Left renal pelvis (tissue), 4 donors: ENCODE measurements around the gene LARGE1. TPM values are rescaled to one million over a fixed set of nuclear protein-coding genes. Genes with fewer than 3 reads are reported as not detected.

ENCODE experiments used
- DNase-seq, 4 donors: peaks; one replicate each; pipeline ENCODE4 v3.0.0-alpha.2; 2013; ENCODE audit warnings: low read depth in 4 of 4, low spot score in 3 of 4
- polyA plus RNA-seq, 4 donors: library from polyadenylated mRNA; unstranded; fragments of 120-200 nt; gene quantifications; one replicate each; pipeline ENCODE4 v1.2.1, GENCODE V29; 2013; ENCODE audit not compliant: insufficient read length in 4 of 4

LARGE1 gene
- polyA plus RNA-seq, 4 donors = 25.9 to 29.2 (median 27.4) TPM

- no peak for DNase-seq
Measured at GRCh38 chr22:33539202-33539901, 380.9 kb downstream of the LARGE1 start.

- no peak for DNase-seq
Measured at GRCh38 chr22:33538277-33538885, 381.9 kb downstream of the LARGE1 start.

- no peak for DNase-seq
Measured at GRCh38 chr22:33537059-33537458, 383.2 kb downstream of the LARGE1 start.

- DNase-seq = no peak
Measured at GRCh38 chr22:33535937-33536875, 384.1 kb downstream of the LARGE1 start.

- DNase-seq = no peak
Measured at GRCh38 chr22:33529424-33530113, 390.7 kb downstream of the LARGE1 start.

GRCh38 chr22:33528183-33528582 is 392.1 kb downstream of the LARGE1 start:
- DNase-seq = no peak

- DNase-seq = no peak
Measured at GRCh38 chr22:33526434-33527107, 393.7 kb downstream of the LARGE1 start.

- no peak for DNase-seq
Measured at GRCh38 chr22:33524511-33525260, 395.6 kb downstream of the LARGE1 start.

GRCh38 chr22:33521879-33522665 is 398.2 kb downstream of the LARGE1 start:
- DNase-seq = no peak

GRCh38 chr22:33520904-33521780 is 399.1 kb downstream of the LARGE1 start:
- no peak for DNase-seq

GRCh38 chr22:33519974-33520903 is 400.0 kb downstream of the LARGE1 start:
- DNase-seq = no peak

- peak in 3 of 4 donors; percentile 60 to 67 (median 66) for DNase-seq
Measured at GRCh38 chr22:33519071-33519973, 401.0 kb downstream of the LARGE1 start.

GRCh38 chr22:33518405-33518804 is 401.9 kb downstream of the LARGE1 start:
- no peak for DNase-seq

- DNase-seq = no peak
Measured at GRCh38 chr22:33515795-33516194, 404.5 kb downstream of the LARGE1 start.
